ENCODE results near the gene OMP.

OMP gene

GRCh38 chr11:77118086-77118485, 15.4 kb downstream of the OMP start:
- H3K27me3 ChIP-seq (ENCODE audit: insufficient read depth, low read length), result no peaks in the 10 kb centered on the region
- no peak overlapping the region for H2AFZ ChIP-seq (ENCODE audit: low read length, unreplicated experiment)
- H3K79me2 ChIP-seq (ENCODE audit: control insufficient read depth, insufficient read depth, low read length, unreplicated experiment), result no peaks in the 10 kb centered on the region
- no peaks in the 10 kb centered on the region for H3K36me3 ChIP-seq (ENCODE audit: insufficient read depth, low read length)
- no peak overlapping the region for H3K4me3 ChIP-seq (ENCODE audit: low read depth, low read length)
- H3K27ac ChIP-seq (ENCODE audit: low read depth, low read length), result no peak overlapping the region
- H3K4me1 ChIP-seq (ENCODE audit: control insufficient read depth, insufficient read depth, low read length, unreplicated experiment), result peaks cover 3% of the 10 kb centered on the region

GRCh38 chr11:77118971-77119370, 16.3 kb downstream of the OMP start:
- Histone ChIP-seq H3K27me3 (ENCODE audit: insufficient read depth, low read length) (no peaks in the 10 kb centered on the region), H3K4me1 (ENCODE audit: control insufficient read depth, insufficient read depth, low read length, unreplicated experiment) (no peaks in the 10 kb centered on the region), H3K36me3 (ENCODE audit: insufficient read depth, low read length) (no peaks in the 10 kb centered on the region), H2AFZ (ENCODE audit: low read length, unreplicated experiment) (no peak overlapping the region), H3K27ac (ENCODE audit: low read depth, low read length) (no peak overlapping the region), H3K4me3 (ENCODE audit: low read depth, low read length) (no peak overlapping the region), H3K79me2 (ENCODE audit: control insufficient read depth, insufficient read depth, low read length, unreplicated experiment) (no peaks in the 10 kb centered on the region)

- H2AFZ ChIP-seq (ENCODE audit: low read length, unreplicated experiment), result no peak overlapping the region
- no peaks in the 10 kb centered on the region for H3K27me3 ChIP-seq (ENCODE audit: insufficient read depth, low read length)
- no peaks in the 10 kb centered on the region for H3K4me1 ChIP-seq (ENCODE audit: control insufficient read depth, insufficient read depth, low read length, unreplicated experiment)
- no peaks in the 10 kb centered on the region for H3K79me2 ChIP-seq (ENCODE audit: control insufficient read depth, insufficient read depth, low read length, unreplicated experiment)
- H3K4me3 ChIP-seq (ENCODE audit: low read depth, low read length), result no peak overlapping the region
- no peak overlapping the region for H3K27ac ChIP-seq (ENCODE audit: low read depth, low read length)
- no peaks in the 10 kb centered on the region for H3K36me3 ChIP-seq (ENCODE audit: insufficient read depth, low read length)
These were observed 16.9 kb downstream of the OMP start for GRCh38 chr11:77119531-77119936.

DNA sequence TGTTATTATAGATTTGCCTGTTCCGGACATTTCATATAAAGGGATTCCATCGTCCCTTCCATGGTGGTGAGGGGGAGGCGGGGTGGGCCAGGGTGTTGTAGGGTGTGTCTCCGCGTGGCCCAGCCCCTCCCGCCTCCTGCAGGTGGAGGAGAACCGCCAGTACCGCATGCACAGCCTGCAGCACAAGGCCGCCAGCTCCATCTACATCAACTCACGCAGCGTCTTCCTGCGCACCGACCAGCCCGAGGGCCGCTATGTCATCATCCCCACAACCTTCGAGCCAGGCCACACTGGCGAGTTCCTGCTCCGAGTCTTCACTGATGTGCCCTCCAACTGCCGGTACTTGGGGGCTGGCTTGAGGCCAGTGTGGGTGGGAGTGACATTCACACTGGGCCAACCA, 17.9 kb downstream of the OMP start:
- no peak overlapping the region for H2AFZ ChIP-seq (ENCODE audit: low read length, unreplicated experiment)
- H3K4me1 ChIP-seq (ENCODE audit: control insufficient read depth, insufficient read depth, low read length, unreplicated experiment), result no peaks in the 10 kb centered on the region
- no peaks in the 10 kb centered on the region for H3K27me3 ChIP-seq (ENCODE audit: insufficient read depth, low read length)
- H3K27ac ChIP-seq (ENCODE audit: low read depth, low read length), result no peak overlapping the region
- no peaks in the 10 kb centered on the region for H3K36me3 ChIP-seq (ENCODE audit: insufficient read depth, low read length)
- no peak overlapping the region for H3K4me3 ChIP-seq (ENCODE audit: low read depth, low read length)
- H3K79me2 ChIP-seq (ENCODE audit: control insufficient read depth, insufficient read depth, low read length, unreplicated experiment), result no peaks in the 10 kb centered on the region

DNA sequence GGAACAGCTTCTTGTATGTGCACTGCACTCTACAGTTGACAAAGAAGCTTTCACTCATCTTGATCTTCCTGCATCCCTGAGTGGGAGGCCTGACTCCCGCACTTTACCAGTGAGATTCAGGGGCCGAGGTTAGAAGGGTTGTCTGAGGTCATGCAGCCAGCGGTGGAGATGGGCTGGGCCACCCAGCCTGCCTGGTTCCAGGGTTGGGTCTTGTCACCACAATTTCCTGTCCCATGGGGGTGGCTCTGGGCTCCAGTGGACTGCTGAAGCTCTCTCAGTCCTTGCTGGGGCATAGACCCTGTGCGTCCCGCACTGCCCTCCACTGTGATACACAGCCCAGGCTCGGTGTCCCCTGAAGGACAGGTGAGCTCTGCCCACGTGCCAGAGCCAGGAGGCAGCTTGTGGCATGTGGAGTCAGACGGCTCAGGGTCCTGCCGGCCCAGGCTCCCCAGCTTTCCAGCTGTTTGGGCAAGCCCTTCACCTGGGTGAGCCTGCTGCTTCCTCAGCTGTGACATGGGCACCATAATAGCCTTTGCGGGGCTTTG, 18.5 kb downstream of the OMP start:
- no peaks in the 10 kb centered on the region for H3K4me1 ChIP-seq (ENCODE audit: control insufficient read depth, insufficient read depth, low read length, unreplicated experiment)
- H3K79me2 ChIP-seq (ENCODE audit: control insufficient read depth, insufficient read depth, low read length, unreplicated experiment), result no peaks in the 10 kb centered on the region
- H2AFZ ChIP-seq (ENCODE audit: low read length, unreplicated experiment), result no peak overlapping the region
- no peaks in the 10 kb centered on the region for H3K36me3 ChIP-seq (ENCODE audit: insufficient read depth, low read length)
- no peak overlapping the region for H3K4me3 ChIP-seq (ENCODE audit: low read depth, low read length)
- H3K27ac ChIP-seq (ENCODE audit: low read depth, low read length), result no peak overlapping the region
- H3K27me3 ChIP-seq (ENCODE audit: insufficient read depth, low read length), result no peaks in the 10 kb centered on the region

DNA sequence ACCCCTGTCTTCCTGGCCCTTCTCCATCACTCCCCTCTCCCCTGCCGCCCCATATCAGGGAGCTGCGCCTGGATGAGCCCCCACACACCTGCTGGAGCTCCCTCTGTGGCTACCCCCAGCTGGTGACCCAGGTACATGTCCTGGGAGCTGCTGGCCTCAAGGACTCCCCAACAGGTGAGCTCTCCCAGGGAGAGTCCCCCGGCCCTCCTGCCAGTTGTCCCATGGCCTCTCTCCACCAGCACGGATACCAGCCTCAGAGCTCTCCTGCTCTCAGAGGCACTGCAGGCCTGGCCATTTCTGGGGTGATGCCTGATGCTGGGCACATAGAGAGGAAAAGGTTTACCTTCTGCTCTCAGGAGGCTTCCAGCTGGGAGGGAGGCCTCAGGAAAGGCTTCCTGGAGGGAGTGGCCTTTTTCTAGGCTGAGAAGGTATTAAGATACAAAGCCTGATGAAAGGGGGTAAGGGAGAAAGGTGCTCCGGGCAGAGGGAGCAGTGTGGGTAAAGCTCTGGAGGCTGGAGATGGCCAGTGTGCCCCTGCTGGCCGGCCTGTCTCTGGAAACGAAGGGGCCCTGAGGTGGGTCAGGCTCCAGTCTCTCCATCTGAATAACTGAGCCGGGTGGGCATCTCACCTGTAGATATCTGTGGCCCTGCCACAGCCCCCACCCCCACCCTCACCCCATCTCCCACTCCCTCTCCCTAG, 19.4 kb downstream of the OMP start:
- no peak overlapping the region for H3K27ac ChIP-seq (ENCODE audit: low read depth, low read length)
- H2AFZ ChIP-seq (ENCODE audit: low read length, unreplicated experiment), result no peak overlapping the region
- H3K36me3 ChIP-seq (ENCODE audit: insufficient read depth, low read length), result no peaks in the 10 kb centered on the region
- H3K27me3 ChIP-seq (ENCODE audit: insufficient read depth, low read length), result no peaks in the 10 kb centered on the region
- H3K4me3 ChIP-seq (ENCODE audit: low read depth, low read length), result no peak overlapping the region
- no peaks in the 10 kb centered on the region for H3K4me1 ChIP-seq (ENCODE audit: control insufficient read depth, insufficient read depth, low read length, unreplicated experiment)
- no peaks in the 10 kb centered on the region for H3K79me2 ChIP-seq (ENCODE audit: control insufficient read depth, insufficient read depth, low read length, unreplicated experiment)

DNA sequence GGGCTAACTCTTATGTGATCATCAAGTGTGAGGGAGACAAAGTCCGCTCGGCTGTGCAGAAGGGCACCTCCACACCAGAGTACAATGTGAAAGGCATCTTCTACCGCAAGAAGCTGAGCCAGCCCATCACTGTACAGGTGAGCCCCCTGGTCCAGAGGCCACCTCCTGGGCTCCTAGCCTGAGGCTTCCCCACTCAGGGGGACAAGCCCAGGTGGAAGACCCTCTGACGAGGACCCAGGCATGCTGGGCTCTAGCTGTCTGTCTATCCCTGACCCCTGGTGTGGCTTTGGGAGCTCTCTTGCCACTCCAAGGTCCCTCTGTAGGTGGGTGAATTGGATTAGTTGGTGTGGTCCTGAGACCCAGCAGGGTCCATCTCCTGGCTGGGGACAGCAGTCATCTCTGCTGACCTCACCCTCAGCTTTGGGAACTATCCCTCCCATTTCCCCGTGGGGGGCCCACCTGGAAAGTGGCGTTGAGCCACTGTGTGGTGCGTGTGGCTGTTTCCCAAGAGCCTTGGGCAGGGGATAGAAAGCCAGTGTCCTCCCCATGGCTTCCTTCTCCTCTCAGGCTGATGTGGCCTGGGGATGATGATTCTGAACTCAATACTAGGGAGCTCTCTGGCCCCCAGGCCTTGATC, 20.1 kb downstream of the OMP start:
- Histone ChIP-seq H3K4me3 (ENCODE audit: low read depth, low read length) (no peak overlapping the region), H3K36me3 (ENCODE audit: insufficient read depth, low read length) (no peaks in the 10 kb centered on the region)

GRCh38 chr11:77123591-77123990, 21.0 kb downstream of the OMP start:
- no peaks in the 10 kb centered on the region for H3K27me3 ChIP-seq (ENCODE audit: insufficient read depth, low read length)
- no peaks in the 10 kb centered on the region for H3K79me2 ChIP-seq (ENCODE audit: control insufficient read depth, insufficient read depth, low read length, unreplicated experiment)
- H3K4me3 ChIP-seq (ENCODE audit: low read depth, low read length), result no peak overlapping the region
- H2AFZ ChIP-seq (ENCODE audit: low read length, unreplicated experiment), result no peak overlapping the region
- no peak overlapping the region for H3K27ac ChIP-seq (ENCODE audit: low read depth, low read length)
- H3K36me3 ChIP-seq (ENCODE audit: insufficient read depth, low read length), result no peaks in the 10 kb centered on the region
- peaks cover 3% of the 10 kb centered on the region for H3K4me1 ChIP-seq (ENCODE audit: control insufficient read depth, insufficient read depth, low read length, unreplicated experiment)

More for the DNA sequence above, 20.1 kb downstream of the OMP start:
- Histone ChIP-seq H2AFZ (ENCODE audit: low read length, unreplicated experiment) (no peak overlapping the region), H3K27me3 (ENCODE audit: insufficient read depth, low read length) (no peaks in the 10 kb centered on the region), H3K27ac (ENCODE audit: low read depth, low read length) (no peak overlapping the region), H3K79me2 (ENCODE audit: control insufficient read depth, insufficient read depth, low read length, unreplicated experiment) (no peaks in the 10 kb centered on the region), H3K4me1 (ENCODE audit: control insufficient read depth, insufficient read depth, low read length, unreplicated experiment) (peaks cover 2% of the 10 kb centered on the region)

GRCh38 chr11:77124041-77124440, 21.4 kb downstream of the OMP start:
- no peaks in the 10 kb centered on the region for H3K27me3 ChIP-seq (ENCODE audit: insufficient read depth, low read length)
- H3K79me2 ChIP-seq (ENCODE audit: control insufficient read depth, insufficient read depth, low read length, unreplicated experiment), result no peaks in the 10 kb centered on the region
- H3K4me3 ChIP-seq (ENCODE audit: low read depth, low read length), result no peak overlapping the region
- H3K27ac ChIP-seq (ENCODE audit: low read depth, low read length), result no peak overlapping the region
- no peaks in the 10 kb centered on the region for H3K36me3 ChIP-seq (ENCODE audit: insufficient read depth, low read length)
- no peak overlapping the region for H2AFZ ChIP-seq (ENCODE audit: low read length, unreplicated experiment)
- H3K4me1 ChIP-seq (ENCODE audit: control insufficient read depth, insufficient read depth, low read length, unreplicated experiment), result peaks cover 3% of the 10 kb centered on the region

DNA sequence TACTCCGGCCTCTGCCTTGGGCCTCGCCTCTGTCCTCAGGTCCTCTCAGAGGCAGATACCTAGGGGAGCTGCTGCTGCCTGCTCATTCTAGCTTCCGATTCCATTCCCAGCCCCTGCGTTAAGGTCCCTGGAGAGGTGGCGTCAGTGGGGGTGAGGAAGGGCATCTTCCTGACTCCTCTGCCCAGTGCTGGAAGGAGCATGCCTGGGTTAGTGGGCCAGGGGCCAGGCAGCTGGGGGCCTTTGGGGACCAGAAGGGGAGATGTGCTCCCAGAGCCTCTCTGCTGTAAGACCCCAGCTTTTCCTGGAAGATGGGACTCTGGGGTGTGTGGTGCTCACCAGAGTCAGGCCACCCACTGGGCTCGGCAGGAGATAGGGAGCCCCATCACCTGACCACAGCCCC, 21.8 kb downstream of the OMP start:
- no peaks in the 10 kb centered on the region for H3K27me3 ChIP-seq (ENCODE audit: insufficient read depth, low read length)

DNA sequence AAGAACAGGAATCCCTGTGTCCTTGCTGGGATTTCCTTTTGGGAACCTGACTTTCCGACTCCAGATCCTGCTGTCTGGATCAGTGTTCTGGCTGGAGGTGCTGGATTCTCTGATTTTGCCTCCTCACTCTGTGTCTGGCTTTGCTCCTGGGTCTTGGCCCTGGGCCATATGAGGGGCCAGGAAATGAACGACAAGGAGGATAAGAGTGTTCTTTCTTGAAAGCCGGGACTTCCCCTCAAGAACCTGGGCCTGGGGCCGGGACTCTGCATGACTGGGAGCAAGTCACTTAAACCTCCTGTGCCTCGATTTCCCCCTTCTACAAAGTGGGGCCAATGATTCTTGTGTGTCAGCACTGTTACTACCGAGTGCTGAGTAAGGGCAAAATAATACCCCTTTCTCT, 22.6 kb downstream of the OMP start:
- H3K27me3 ChIP-seq (ENCODE audit: insufficient read depth, low read length), result no peaks in the 10 kb centered on the region
- H3K27ac ChIP-seq (ENCODE audit: low read depth, low read length), result no peak overlapping the region
- H3K36me3 ChIP-seq (ENCODE audit: insufficient read depth, low read length), result no peaks in the 10 kb centered on the region
- peaks cover 3% of the 10 kb centered on the region for H3K4me1 ChIP-seq (ENCODE audit: control insufficient read depth, insufficient read depth, low read length, unreplicated experiment)
- H2AFZ ChIP-seq (ENCODE audit: low read length, unreplicated experiment), result no peak overlapping the region
- H3K79me2 ChIP-seq (ENCODE audit: control insufficient read depth, insufficient read depth, low read length, unreplicated experiment), result no peaks in the 10 kb centered on the region
- no peak overlapping the region for H3K4me3 ChIP-seq (ENCODE audit: low read depth, low read length)

More for the DNA sequence above, 21.8 kb downstream of the OMP start:
- no peaks in the 10 kb centered on the region for H3K36me3 ChIP-seq (ENCODE audit: insufficient read depth, low read length)
- no peak overlapping the region for H3K27ac ChIP-seq (ENCODE audit: low read depth, low read length)
- peaks cover 3% of the 10 kb centered on the region for H3K4me1 ChIP-seq (ENCODE audit: control insufficient read depth, insufficient read depth, low read length, unreplicated experiment)
- no peak overlapping the region for H2AFZ ChIP-seq (ENCODE audit: low read length, unreplicated experiment)
- H3K79me2 ChIP-seq (ENCODE audit: control insufficient read depth, insufficient read depth, low read length, unreplicated experiment), result no peaks in the 10 kb centered on the region
- no peak overlapping the region for H3K4me3 ChIP-seq (ENCODE audit: low read depth, low read length)

All from ACC112 (cell line).